Measurements from ENCODE around the gene EXOSC5. TPM values are rescaled to one million over a fixed set of nuclear protein-coding genes. Genes with fewer than 3 reads are reported as not detected.

The EXOSC5 gene
- total RNA-seq, 1 donor from 2014 or later = 15.4 TPM

DNA sequence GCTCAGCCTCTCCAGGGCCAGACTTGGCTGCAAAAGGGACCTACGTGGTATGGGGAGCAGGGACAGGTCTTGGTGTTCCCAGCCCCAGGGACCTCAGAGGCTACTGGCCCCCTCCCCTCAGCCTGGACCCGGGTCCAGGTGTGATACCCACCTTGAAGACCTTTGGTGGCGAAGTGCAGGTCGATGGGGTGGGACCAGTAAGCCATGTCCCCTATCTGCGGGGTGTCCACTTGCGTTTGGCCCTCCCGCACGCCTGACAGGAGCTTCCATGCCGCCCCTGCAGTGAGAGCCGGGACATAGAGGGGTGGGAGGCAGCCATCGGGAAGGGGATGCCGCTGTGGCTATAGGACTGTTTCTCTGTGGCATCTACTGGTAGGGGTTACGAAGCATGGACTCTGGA is 39.4 kb downstream of the EXOSC5 start:
- TF ChIP-seq, protein P1, sequence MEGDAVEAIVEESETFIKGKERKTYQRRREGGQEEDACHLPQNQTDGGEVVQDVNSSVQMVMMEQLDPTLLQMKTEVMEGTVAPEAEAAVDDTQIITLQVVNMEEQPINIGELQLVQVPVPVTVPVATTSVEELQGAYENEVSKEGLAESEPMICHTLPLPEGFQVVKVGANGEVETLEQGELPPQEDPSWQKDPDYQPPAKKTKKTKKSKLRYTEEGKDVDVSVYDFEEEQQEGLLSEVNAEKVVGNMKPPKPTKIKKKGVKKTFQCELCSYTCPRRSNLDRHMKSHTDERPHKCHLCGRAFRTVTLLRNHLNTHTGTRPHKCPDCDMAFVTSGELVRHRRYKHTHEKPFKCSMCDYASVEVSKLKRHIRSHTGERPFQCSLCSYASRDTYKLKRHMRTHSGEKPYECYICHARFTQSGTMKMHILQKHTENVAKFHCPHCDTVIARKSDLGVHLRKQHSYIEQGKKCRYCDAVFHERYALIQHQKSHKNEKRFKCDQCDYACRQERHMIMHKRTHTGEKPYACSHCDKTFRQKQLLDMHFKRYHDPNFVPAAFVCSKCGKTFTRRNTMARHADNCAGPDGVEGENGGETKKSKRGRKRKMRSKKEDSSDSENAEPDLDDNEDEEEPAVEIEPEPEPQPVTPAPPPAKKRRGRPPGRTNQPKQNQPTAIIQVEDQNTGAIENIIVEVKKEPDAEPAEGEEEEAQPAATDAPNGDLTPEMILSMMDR (IDR thresholded peaks at IDR 0.05; ENCODE audit: unreplicated experiment) = no peak
- H3K4me3 Mint-ChIP-seq (ENCODE audit: low read depth) = no peak overlapping the region
- H3K9me3 Mint-ChIP-seq (ENCODE audit: low read depth) = no peaks in the 10 kb centered on the region
- no peak for DNase-seq (ENCODE audit: low spot score, unreplicated experiment)
- no peaks in the 10 kb centered on the region for H3K36me3 Mint-ChIP-seq (ENCODE audit: insufficient read depth)
- peaks cover 18% of the 10 kb centered on the region for H3K27me3 Mint-ChIP-seq
- peaks cover 4% of the 10 kb centered on the region for H3K4me1 Mint-ChIP-seq (ENCODE audit: low read depth)
- no peak overlapping the region for H3K27ac Mint-ChIP-seq

DNA sequence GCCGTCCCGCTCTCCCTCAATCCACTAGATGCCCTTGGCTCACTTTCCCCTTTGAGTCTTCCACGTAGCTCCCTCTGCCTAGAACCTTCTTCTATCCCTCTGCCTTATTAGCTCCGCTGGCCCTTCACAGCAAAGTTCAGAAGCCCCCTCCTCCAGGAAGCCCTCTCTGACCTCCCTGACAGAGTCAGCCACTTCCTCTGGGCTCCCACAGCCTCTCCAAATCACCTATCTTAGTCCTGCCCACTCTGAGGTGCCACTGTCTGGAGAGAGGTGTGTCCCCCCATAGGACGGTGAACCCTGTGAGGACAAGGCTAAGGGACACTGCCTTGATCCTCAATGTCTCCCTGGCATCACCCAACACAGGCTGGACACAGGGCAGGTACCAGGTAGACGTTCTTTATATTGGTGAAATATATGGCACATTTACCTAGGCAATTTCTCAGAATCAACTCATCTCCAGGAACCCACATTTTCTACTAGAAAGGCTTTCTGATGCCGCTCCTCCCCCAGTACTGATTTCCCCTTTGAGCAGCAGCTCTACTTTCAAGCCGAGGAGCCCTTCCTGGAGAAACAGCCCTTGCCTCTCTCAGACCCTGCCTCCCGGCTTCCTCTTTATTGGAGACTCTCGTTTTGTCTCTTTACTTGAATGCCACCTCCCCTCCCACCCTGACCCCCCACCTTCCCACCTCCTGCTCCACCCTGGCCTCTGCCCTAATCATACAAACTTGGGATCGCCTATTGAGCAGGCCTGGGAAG is 40.0 kb downstream of the EXOSC5 start:
- H3K27ac Mint-ChIP-seq = peak overlapping the region; percentile 15
- no peaks in the 10 kb centered on the region for H3K36me3 Mint-ChIP-seq (ENCODE audit: insufficient read depth)

DNA sequence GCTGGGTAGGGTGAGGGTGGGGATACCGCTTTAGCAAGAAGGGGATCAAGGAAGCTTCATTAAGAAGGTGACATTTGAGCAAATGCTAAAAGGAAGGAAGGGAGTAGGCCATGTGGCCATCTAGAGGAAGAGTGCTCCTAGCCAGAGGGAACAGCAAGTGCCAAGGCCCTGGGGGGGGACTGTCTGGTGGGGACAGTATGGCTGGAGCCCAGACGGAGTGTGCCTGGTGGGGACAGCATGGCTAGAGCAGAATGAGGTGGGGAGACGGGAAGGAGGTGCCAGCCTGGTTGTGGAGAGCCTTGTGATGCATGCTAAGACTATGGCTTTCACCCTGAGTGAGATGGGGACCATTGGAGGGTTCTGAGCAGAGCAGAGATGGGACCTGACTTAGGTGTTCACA is 41.4 kb downstream of the EXOSC5 start:
- Mint-ChIP-seq H3K36me3 (ENCODE audit: insufficient read depth) (no peaks in the 10 kb centered on the region), H3K4me3 (ENCODE audit: low read depth) (no peak overlapping the region), H3K27me3 (peaks cover 34% of the 10 kb centered on the region), H3K4me1 (ENCODE audit: low read depth) (peaks cover 13% of the 10 kb centered on the region), H3K9me3 (ENCODE audit: low read depth) (no peaks in the 10 kb centered on the region), H3K27ac (no peak overlapping the region)
- TF ChIP-seq, protein P1 (IDR thresholded peaks at IDR 0.05; ENCODE audit: unreplicated experiment) = no peak
- no peak for DNase-seq (ENCODE audit: low spot score, unreplicated experiment)

More for the DNA sequence above, 40.0 kb downstream of the EXOSC5 start:
- Mint-ChIP-seq H3K9me3 (ENCODE audit: low read depth) (no peaks in the 10 kb centered on the region), H3K4me1 (ENCODE audit: low read depth) (peaks cover 6% of the 10 kb centered on the region), H3K27me3 (peaks cover 23% of the 10 kb centered on the region), H3K4me3 (ENCODE audit: low read depth) (no peak overlapping the region)
- TF ChIP-seq, protein P1 (IDR thresholded peaks at IDR 0.05; ENCODE audit: unreplicated experiment) = no peak
- DNase-seq (ENCODE audit: low spot score, unreplicated experiment) = no peak

DNA sequence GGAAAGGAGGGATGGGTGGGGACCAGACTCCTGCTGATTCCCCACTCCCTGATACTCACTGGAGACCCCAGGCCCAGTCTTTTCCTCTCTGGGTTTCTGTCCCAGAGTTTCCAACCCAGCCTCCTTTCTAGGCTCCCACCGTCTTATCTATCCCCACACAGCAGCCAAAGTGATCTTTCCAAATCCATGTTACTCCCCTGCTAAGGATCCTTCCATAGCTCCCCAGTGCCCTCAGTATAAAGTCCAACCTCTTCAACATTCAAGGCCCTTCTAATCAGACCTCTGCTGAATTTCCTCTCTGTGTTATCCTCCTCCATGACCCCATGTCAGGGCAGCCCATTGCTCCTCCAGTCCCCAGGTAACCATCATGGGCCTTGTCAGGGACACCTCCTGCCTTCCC is 42.1 kb downstream of the EXOSC5 start:
- peaks cover 14% of the 10 kb centered on the region for H3K4me1 Mint-ChIP-seq (ENCODE audit: low read depth)
- H3K27ac Mint-ChIP-seq = no peak overlapping the region
- no peaks in the 10 kb centered on the region for H3K9me3 Mint-ChIP-seq (ENCODE audit: low read depth)
- DNase-seq (ENCODE audit: low spot score, unreplicated experiment) = no peak
- TF ChIP-seq, protein P1 (IDR thresholded peaks at IDR 0.05; ENCODE audit: unreplicated experiment) = no peak
- H3K36me3 Mint-ChIP-seq (ENCODE audit: insufficient read depth) = no peaks in the 10 kb centered on the region
- H3K4me3 Mint-ChIP-seq (ENCODE audit: low read depth) = peak overlapping the region; percentile 32
- peaks cover 40% of the 10 kb centered on the region for H3K27me3 Mint-ChIP-seq

DNA sequence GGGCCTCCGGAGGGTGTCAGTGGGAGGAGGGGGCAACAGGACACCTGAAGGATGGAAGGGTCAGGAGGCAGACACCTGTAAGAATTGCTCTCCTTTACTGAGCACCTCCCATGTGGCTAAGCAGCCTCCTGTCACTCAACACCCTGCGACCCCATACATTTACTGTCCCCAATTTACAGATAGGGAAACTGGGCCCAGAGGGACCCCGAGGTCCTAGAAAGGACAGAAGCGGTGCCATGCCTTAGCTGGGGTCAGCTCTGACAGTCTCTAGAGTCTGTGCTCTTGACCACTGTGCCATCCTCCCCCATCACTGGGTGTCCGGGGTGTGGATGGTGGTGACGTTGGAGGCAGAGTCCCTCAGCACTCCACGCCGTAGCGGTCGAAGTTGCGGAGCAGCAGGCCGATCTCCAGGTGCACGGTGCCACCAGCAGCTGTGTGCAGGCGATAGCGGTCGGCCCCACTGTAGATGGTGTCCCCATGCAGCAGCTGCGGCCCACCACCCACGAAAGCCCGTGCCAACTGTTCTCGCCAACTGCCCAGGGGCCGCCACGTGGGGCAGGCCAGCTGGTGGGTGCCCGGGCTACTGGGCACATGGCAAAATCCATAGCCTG is 42.7 kb downstream of the EXOSC5 start:
- no peak for DNase-seq (ENCODE audit: low spot score, unreplicated experiment)
- Mint-ChIP-seq H3K36me3 (ENCODE audit: insufficient read depth) (no peaks in the 10 kb centered on the region), H3K27ac (peak overlapping the region; percentile 34), H3K9me3 (ENCODE audit: low read depth) (no peaks in the 10 kb centered on the region), H3K27me3 (peaks cover 46% of the 10 kb centered on the region), H3K4me1 (ENCODE audit: low read depth) (peaks cover 14% of the 10 kb centered on the region), H3K4me3 (ENCODE audit: low read depth) (peak overlapping the region; percentile 75)
- TF ChIP-seq, protein P1 (IDR thresholded peaks at IDR 0.05; ENCODE audit: unreplicated experiment) = no peak

Data from progenitor cell of endocrine pancreas (in vitro differentiated cells).